DMS79 treated with DMSO at 0.1 percent for 48 hours (cell line): Measurements from ENCODE around the gene ACAD8.
A peak's percentile ranks its signal among the peaks of the same experiment; 100 is the strongest.
"Not testable (repeated sequence)": the region's sequence is repeated elsewhere in the genome, so short reads cannot be mapped to it uniquely, and the experiment has no call there.

Experiments
- DNase-seq: peaks from one replicate; lab custom pipeline; 2025; lab: John Stamatoyannopoulos, UW

The ACAD8 gene

GRCh38 chr11:134240592-134240991, 12.8 kb upstream of the ACAD8 start:
- DNase-seq: no peak

- DNase-seq: no peak
Measured at GRCh38 chr11:134242376-134242775, 11.0 kb upstream of the ACAD8 start.

GRCh38 chr11:134243913-134244312, 9.5 kb upstream of the ACAD8 start:
- no peak for DNase-seq

- no peak for DNase-seq
Measured at GRCh38 chr11:134244593-134244992, 8.8 kb upstream of the ACAD8 start.

GRCh38 chr11:134245434-134245833, 7.9 kb upstream of the ACAD8 start:
- no peak for DNase-seq

GRCh38 chr11:134246100-134246499, 7.3 kb upstream of the ACAD8 start:
- DNase-seq: no peak

GRCh38 chr11:134246678-134247077, 6.7 kb upstream of the ACAD8 start:
- no peak for DNase-seq

- DNase-seq: no peak
Measured at GRCh38 chr11:134248910-134249480, 4.4 kb upstream of the ACAD8 start.

GRCh38 chr11:134250246-134250645, 3.1 kb upstream of the ACAD8 start:
- DNase-seq: no peak

- no peak for DNase-seq
Measured at GRCh38 chr11:134250675-134251074, 2.7 kb upstream of the ACAD8 start.

- DNase-seq: peak; percentile 88
Measured at GRCh38 chr11:134252346-134253187, 801 bp upstream of the ACAD8 start.

- DNase-seq: no peak
Measured at GRCh38 chr11:134254433-134255183, 1.2 kb downstream of the ACAD8 start.

- not testable (repeated sequence) for DNase-seq
Measured at GRCh38 chr11:134255184-134255561, 1.8 kb downstream of the ACAD8 start.

- DNase-seq: no peak
Measured at GRCh38 chr11:134257101-134257500, 3.7 kb downstream of the ACAD8 start.

GRCh38 chr11:134258577-134258976, 5.2 kb downstream of the ACAD8 start:
- no peak for DNase-seq

- no peak for DNase-seq
Measured at GRCh38 chr11:134260503-134260902, 7.1 kb downstream of the ACAD8 start.

GRCh38 chr11:134260983-134261382, 7.6 kb downstream of the ACAD8 start:
- no peak for DNase-seq

- peak; percentile 54 for DNase-seq
Measured at GRCh38 chr11:134261626-134262488, 8.5 kb downstream of the ACAD8 start.

- DNase-seq: no peak
Measured at GRCh38 chr11:134264966-134265764, 11.8 kb downstream of the ACAD8 start.

- DNase-seq: no peak
Measured at GRCh38 chr11:134266440-134266839, 13.1 kb downstream of the ACAD8 start.

- DNase-seq: no peak
Measured at GRCh38 chr11:134266841-134267251, 13.5 kb downstream of the ACAD8 start.
